Putamen (tissue), 1 donor: Measurements from ENCODE around the gene HOMER3.
"Not testable (repeated sequence)": the region's sequence is repeated elsewhere in the genome, so short reads cannot be mapped to it uniquely, and the experiment has no call there.

Experiments
- DNase-seq: peaks from one replicate; pipeline ENCODE4 v3.0.0-alpha.2; 2016; ENCODE audit warnings: low spot score

The HOMER3 gene

GRCh38 chr19:18924684-18925213 lies 16.3 kb downstream of the HOMER3 start:
- no peak for DNase-seq

DNA sequence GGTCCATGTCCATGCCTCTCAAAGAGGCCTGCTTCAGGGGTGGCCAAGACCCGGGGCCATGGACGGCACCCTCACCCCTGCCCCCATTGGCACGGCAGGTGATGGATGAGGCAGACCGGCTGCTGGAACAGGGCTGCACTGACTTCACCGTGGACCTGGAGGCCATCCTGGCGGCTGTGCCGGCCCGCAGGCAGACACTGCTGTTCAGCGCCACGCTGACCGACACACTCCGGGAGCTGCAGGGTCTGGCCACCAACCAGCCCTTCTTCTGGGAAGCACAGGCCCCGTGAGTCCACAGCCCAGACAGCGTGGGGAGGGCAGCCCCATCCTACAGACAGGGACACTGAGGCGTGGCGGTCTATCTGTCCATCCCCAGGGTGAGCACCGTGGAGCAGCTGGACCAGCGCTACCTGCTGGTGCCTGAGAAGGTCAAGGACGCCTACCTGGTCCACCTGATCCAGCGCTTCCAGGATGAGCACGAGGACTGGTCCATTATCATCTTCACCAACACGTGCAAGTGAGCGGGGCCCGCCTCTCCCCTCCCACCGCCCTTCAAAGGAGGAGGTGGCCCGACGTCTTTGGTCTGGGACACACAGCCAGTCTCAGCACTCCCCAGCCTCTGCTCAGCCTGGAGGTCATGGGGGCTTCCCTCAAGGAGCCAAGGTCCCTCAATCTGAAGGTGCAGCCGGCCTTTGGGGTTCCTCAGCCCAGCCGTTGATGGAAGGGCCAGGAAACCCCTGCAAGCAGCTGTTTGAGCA lies 18.6 kb downstream of the HOMER3 start:
- DNase-seq: no peak

- DNase-seq: no peak
Observed at GRCh38 chr19:18921593-18921992, 19.4 kb downstream of the HOMER3 start.

DNA sequence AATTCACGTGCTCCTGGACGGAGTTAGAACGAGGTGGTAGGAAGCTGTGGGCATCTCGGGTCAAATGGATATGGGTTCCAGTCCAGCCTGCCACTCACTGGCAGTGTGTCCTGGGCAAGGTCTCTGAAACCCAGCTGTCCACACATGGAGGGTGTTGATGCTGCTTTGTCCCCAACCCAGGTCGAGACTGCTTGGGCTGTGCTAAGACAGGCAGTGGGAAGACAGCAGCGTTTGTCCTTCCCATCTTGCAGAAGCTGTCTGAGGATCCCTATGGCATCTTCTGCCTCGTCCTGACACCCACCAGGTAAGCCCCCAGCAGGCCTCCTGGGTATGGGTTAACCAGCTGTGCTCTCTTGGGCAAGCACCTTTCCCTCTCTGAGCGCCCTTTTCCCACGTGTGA lies 20.6 kb downstream of the HOMER3 start:
- DNase-seq: no peak

DNA sequence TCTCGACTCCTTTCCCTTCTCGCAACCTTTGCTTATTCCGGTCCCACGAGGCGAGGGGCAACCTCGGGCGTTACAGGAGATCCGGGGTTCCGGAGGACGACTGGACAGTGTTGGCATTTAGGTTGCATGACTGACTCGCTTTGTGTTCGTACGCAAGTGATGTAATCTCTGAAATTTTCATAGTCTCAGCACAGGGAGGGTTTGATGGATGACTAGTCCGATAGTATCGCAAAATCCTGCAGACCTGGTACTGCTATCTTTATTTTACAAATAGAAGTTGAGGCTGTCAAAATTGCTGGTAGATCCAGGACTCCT lies 21.2 kb downstream of the HOMER3 start:
- no peak for DNase-seq

DNA sequence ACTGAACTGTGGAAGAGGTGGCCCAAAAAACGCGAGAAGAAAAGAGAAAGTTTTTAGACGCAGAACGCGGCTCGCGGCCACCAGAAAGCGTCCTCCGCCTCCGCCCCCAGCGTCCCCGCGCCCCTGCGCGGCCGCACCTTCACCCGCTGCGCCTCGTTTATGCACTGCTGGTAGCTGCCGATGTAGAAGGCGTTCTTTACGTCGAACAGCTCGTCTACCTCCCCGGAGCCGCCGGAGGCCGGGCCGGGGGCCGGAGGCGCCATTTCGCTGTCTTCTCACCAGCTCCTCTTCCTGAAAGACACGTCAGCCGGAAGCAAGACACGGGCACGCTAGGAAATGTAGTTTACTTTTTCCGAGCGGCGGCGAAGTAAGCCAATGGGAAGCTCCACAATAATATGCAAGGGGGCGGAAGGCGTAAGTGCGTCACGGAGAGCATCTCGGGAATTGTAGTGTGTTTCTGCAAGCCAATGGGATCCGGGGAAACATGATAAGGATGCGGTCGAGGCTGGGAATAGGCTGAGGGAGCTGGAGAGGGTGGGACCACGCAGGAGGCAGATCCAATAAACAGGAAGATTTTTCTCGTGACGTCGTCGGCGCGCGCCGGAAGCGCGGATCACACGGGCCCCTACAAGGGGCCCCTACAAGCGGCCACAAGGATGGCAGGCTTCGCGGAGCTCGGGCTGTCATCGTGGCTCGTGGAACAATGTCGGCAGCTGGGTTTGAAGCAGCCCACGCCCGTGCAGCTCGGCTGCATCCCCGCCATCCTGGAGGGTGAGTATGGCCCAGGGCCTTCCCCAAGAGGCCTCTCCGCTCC lies 21.7 kb downstream of the HOMER3 start, which contains the start of the genes COPE and DDX49:
Gene COPE (minus strand): TSS at position 302 of the 814 bp plus-strand sequence. CDS start 39 bp downstream, at position 263.
Gene DDX49 (plus strand): TSS at position 630 of the 814 bp plus-strand sequence. CDS start 27 bp downstream, at position 657.
- DNase-seq: peak; percentile 100

- DNase-seq: not testable (repeated sequence)
Observed at GRCh38 chr19:18917593-18917992, 23.4 kb downstream of the HOMER3 start.

GRCh38 chr19:18915639-18916038 lies 25.4 kb downstream of the HOMER3 start:
- peak; percentile 75 for DNase-seq

DNA sequence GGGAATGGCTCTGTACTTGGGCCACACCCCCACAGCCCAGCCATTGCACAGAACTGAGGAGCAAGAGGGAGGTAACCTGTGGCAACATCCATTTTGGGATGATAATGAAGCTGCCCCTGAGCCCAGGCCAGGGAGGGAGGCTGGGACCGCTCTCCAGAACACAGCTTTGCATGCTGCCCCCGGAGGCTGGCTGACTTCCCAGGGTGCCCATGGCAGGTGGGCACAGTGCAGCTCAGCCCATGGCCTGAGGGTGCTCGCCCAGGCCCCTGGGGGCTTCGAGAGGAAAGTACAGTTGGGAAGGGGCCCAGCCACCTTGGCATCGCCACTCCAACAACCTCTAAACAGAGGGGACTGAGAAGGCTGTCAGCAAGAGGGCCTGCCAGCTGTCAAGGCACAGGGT lies 27.6 kb downstream of the HOMER3 start:
- no peak for DNase-seq

DNA sequence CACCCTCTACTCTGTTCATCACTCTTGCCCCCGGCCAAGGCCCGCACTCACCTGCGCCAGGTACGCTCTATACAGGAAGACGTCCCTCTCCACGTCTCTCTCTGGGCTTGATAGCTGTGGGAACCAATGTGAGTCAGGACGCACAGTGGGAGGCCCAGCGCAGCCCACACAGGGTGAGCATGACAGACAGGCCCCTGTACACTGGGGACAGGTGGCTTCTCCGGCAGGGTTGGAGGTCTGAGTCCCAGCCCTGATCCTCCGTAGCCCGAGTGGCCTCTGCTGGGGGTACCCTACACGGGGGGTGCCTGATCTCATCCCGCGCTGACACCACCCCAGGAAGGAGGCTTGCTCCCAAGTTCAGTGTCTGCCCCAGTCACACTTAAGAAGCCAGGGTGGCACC lies 28.1 kb downstream of the HOMER3 start:
- no peak for DNase-seq

DNA sequence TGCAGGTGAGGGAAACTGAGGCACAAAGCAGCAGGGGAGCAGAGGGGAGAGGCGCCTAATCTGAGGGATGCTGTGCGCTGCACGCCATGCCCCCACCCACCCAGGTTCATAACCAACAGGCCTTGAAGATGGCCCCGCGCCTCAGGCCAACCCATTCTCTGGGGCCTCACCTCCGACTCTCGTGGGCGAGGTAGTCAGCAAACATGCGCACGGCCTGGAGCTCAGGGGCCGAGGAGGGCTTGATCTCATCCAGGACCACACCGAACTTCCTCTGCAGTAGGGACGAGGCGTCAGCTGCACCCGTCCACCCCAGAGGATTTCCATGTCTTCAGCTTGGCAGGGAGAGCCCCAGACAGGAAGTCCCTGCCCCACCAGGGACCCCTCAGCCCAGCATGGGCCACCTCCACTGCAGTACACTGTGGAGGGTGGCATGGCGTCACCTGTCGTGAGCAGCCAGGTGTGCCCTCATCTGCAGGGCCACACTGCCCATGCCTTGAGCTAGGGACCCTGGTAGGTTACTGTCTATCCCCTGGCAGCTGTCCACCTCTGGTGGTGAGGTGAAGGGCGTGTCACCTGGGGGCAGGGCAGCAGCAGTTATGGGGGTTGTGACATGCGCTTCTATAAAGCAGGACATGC lies 30.1 kb downstream of the HOMER3 start:
- DNase-seq: no peak

DNA sequence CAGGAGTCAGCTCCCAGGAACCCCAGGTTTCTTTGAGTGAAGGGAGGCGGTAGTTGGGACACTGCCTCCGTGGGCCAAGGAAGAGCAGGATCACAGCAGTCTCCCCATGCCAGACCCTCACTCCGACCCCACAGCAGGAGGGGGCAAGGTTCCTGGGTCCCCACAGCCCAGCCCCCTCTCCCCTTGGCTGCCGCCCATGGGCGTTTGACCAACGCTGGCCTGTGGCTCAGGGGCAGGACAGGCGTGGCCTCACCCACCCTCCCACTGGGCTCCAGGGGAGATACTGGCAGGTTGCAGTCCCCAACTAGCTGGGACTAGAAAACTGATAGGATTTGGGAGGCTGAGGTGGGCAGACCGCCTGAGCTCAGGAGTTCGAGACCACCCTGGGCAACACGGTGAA lies 31.0 kb downstream of the HOMER3 start:
- DNase-seq: no peak

GRCh38 chr19:18908917-18909619 lies 31.9 kb downstream of the HOMER3 start:
- no peak for DNase-seq

DNA sequence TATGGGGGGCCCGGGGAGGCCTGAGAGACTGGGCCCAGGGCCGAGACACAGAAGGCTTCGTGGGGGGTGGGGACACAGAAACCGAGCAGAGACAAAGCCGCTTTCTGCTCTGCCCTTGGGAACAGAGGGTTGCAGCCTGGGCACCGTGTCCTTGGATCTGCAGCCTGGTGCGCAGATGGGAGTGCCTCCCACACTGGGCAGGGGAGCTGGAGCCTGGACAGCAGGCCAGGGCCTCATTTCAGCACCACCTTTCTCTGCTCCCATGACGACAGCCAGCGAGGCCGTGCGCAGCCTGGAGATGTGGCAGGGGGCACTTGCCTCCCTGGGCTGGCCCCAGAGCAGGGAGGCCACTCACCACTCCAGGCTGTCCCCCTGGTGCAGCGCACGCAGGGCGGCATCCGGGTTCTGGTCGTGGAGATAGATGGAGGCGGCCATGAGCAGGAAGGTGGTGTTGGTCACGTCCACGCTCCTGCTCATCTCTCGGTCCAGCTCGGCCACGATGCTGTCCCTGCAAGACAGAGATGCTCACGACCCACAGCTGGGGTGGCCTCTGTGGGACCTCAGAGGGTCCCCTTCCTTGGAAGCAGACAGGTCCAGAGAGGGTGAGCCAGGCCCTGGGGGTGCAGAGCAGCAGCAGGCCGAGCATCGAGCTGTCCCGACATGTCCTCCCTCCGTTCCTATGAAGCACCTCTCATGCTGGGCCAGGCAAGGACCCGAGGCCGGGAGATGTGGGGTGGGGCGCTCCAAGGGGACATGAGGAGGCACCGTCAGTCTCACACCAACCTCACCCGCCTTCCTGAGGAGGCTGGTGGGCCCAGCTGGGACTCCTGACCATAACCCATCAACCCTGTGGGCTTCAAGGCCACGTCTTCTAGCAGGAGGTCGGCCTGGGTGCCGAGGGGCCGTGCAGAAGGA lies 34.2 kb downstream of the HOMER3 start:
- DNase-seq: peak; percentile 87

DNA sequence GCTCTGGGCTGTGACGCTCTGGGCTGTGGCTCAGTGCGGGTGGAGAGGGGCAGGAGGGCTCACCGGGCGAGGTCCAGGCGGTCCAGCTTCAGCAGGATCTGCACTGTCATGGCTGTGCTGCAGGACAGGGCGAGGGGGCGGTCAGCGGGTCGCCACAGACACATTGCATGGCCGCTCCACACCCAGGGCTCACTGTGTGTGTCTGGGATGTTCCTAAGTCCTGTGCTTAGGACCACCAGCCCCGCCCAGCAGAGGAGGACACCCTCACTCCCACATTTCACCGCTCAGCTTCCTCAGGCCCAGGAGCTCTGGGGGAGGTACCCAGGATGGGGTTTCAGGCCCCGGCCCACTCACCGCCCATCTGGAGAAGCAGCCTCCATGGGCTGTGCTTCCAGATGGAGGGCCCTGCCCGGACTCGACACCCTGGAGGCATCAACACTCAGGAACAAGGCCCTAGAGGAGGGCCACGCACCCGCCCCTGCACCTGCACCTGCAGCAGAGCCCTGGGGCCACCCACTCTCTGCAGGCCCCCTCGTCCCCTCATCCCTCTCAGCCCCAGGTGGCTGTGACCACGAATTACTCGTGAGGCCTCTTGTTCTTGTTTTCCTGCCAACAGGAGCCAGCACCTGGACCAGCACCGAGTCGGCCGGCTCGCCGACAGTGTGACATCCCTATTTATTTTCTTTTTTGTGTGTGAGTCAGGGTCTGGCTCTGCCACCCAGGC lies 35.3 kb downstream of the HOMER3 start:
- no peak for DNase-seq

DNA sequence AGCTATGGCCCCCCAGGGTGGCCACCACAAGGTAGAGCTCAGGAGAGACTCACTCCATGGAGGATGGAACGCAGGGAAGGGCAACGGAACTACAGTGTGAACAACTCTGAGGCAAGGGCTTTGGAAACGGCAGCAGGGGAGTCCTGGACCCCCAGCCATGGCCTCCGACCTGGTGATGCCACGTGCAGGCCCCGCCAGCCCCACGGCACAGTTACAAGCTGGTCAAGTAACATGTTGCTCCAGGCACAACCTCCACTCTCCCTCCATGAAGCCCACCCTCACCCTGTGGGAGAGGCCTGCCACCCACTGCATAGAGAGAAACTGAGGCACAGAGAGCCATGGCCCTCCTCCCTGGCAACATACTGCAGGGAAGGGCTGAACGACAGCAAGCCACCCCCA lies 36.0 kb downstream of the HOMER3 start:
- no peak for DNase-seq

DNA sequence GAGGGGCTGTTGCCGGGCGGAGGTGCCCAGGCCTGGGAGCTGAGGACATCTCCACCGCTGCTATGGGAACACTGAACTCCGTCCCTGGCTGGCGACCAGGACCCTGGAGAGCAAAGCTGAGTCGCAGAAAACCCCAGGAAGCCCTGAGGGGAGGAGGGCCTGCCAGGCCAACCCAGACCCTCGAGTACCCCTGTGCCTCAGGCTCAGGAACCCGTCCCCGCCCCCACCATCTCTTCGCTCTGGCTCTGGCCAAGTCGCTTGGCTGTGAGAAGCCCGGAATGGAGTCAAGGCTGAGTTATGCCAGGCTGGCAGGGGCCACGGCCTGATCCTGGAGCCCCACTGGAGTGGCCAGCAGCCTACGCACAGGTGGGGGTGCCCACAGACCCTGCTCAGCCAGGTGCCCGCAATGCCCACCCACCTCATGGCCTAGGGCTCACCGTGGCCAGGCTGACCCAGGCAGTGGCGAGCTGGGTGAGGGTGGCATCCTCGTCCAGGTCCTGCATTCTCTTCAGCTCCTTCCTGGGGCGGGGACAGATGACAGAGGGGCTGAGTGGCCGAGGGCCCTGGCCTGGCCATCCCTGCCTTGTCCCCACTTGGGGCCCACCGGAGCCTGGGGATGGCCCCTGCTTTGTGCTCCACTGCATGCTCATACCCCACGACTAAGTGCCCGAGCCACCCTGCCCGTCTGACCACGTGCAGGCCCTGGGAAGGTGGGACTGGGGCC lies 36.5 kb downstream of the HOMER3 start:
- DNase-seq: peak; percentile 77

DNA sequence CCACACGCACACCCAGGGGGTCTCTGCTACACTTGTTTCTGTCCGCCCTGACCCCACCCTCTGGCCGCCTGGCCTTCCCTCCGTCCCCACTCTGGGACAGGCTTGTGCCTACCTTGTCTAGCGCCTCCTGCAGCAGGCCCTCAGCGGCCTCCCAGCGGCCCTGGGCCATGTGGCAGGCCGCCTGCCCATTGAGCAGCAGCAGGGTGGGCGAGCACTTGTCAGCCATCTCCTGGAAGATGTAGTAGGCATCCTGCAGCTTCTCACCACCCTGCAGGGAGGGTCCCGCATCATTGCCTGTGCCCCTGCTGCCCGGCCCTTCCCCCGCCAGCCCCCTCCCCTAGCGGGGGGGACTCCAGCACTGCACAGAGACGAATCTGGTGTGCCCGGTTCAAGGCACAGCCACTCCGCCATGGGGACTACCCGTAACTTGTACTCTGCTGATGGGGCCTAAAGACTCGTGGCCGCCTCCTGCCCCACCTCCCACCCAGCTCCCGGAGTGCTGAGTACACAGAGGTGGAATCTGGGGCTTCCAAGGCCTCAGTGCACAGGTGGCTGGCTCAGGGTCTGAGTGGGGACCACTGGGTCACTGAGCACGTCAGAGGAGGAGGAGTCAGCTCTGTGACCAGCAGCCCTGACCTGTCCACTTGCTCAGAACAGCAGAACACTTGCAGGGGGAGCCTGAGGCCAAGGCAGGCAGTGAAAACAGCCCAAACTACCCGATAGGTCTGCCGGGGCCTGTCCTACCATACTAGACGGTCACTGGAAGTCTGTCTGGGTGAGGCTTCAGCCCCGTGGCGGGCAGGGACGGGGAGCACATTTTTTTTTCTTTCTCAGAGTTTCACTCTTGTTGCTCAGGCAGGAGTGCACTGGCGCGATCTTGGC lies 37.6 kb downstream of the HOMER3 start:
- DNase-seq: no peak
